Smooth muscle cell (in vitro differentiated cells): ENCODE results near the gene ERI3. TPM values are rescaled to one million over a fixed set of nuclear protein-coding genes. Genes with fewer than 3 reads are reported as not detected.

Experiments used
- DNase-seq: peaks from one replicate; lab custom pipeline; 2025; ENCODE audit not compliant: unreplicated experiment; lab: John Stamatoyannopoulos, UW
- H2AFZ ChIP-seq: fragments of 200-600 bp; sonication (generic); 2 replicates; pipeline ENCODE4 v1.6.0; 2016; ENCODE audit warnings: antibody characterized with exemption, low read depth, mild to moderate bottlenecking
- H3F3A ChIP-seq: fragments of 200-600 bp; sonication (generic); 2 replicates; pipeline ENCODE4 v1.6.0; 2017; ENCODE audit warnings: antibody characterized with exemption, low read depth
- H3K27ac ChIP-seq: fragments of 200-600 bp; sonication (generic); 2 replicates; pipeline ENCODE4 v1.5.1; 2016; ENCODE audit warnings: low read depth, mild to moderate bottlenecking
- H3K27me3 ChIP-seq: fragments of 200-600 bp; sonication (generic); 2 replicates; pipeline ENCODE4 v1.6.1; 2016; ENCODE audit warnings: low read depth, mild to moderate bottlenecking
- H3K36me3 ChIP-seq: fragments of 200-600 bp; sonication (generic); 2 replicates; pipeline ENCODE4 v1.5.1; 2016; ENCODE audit warnings: low read depth
- H3K4me1 ChIP-seq: fragments of 200-600 bp; sonication (generic); 2 replicates; pipeline ENCODE4 v1.5.1; 2016; ENCODE audit warnings: low read depth
- H3K4me2 ChIP-seq: fragments of 200-600 bp; sonication (generic); 2 replicates; pipeline ENCODE4 v1.6.0; 2016; ENCODE audit warnings: mild to moderate bottlenecking
- H3K4me3 ChIP-seq: fragments of 200-600 bp; sonication (generic); 2 replicates; pipeline ENCODE4 v1.5.1; 2016; ENCODE audit warnings: mild to moderate bottlenecking
- H3K79me2 ChIP-seq: fragments of 200-600 bp; sonication (generic); 2 replicates; pipeline ENCODE4 v1.6.0; 2016; ENCODE audit warnings: low read depth, mild to moderate bottlenecking
- H3K9ac ChIP-seq: fragments of 200-600 bp; sonication (generic); 2 replicates; pipeline ENCODE4 v1.6.0; 2016; ENCODE audit warnings: low read depth
- H3K9me3 ChIP-seq: fragments of 200-600 bp; sonication (generic); replicated peaks from 2 replicates; pipeline ENCODE4 v1.5.1; 2016; ENCODE audit warnings: low read depth
- H4K20me1 ChIP-seq: fragments of 200-600 bp; sonication (generic); 2 replicates; pipeline ENCODE4 v1.6.0; 2016; ENCODE audit warnings: low read depth
- CTCF ChIP-seq: fragments of 200-600 bp; sonication (generic); IDR thresholded peaks from 2 replicates; pipeline ENCODE4 v1.5.1; 2017; ENCODE audit warnings: borderline replicate concordance, mild to moderate bottlenecking, antibody characterized with exemption; ENCODE audit not compliant: insufficient read depth, poor library complexity, severe bottlenecking
- WGBS: methylation state at CpG from one replicate; pipeline ENCODE4 v1.1.7; 2016; ENCODE audit warnings: low lambda C conversion rate; 5-methylcytosine and 5-hydroxymethylcytosine counted together
- polyA plus RNA-seq: library from polyadenylated mRNA; unstranded; fragments of >200 nt; fragmentation: Nextera tagmentation; extraction: Ambion mirVana; gene quantifications from 2 replicates; pipeline ENCODE4 v1.2.1, GENCODE V29; 2016
- total RNA-seq: library from RNA; depleted of rRNA; stranded (reverse); fragments of >200 nt; gene quantifications from 2 replicates; pipeline ENCODE4 v1.2.3, GENCODE V29; 2014

Gene ERI3
- total and polyA plus RNA-seq, 2 experiments from 2014 or later, result 91.2 to 112 TPM

GRCh38 chr1:44244986-44245385 lies 110.1 kb downstream of the ERI3 start:
- no peak overlapping the region for H2AFZ ChIP-seq
- no peak overlapping the region for H3K4me2 ChIP-seq
- no peak for TF ChIP-seq CTCF
- DNase-seq, result no peak
- H3K9me3 ChIP-seq, result no peaks in the 10 kb centered on the region
- H3K27ac ChIP-seq, result no peak overlapping the region
- peaks cover 8% of the 10 kb centered on the region for H3F3A ChIP-seq
- H4K20me1 ChIP-seq, result peaks cover 31% of the 10 kb centered on the region
- H3K4me3 ChIP-seq, result no peak overlapping the region
- H3K79me2 ChIP-seq, result no peaks in the 10 kb centered on the region
- no peaks in the 10 kb centered on the region for H3K27me3 ChIP-seq
- WGBS, result 96% methylated on average over 9 of the region's 9 CpGs
- no peaks in the 10 kb centered on the region for H3K36me3 ChIP-seq
- peaks cover 12% of the 10 kb centered on the region for H3K4me1 ChIP-seq
- no peak overlapping the region for H3K9ac ChIP-seq

GRCh38 chr1:44243782-44244495 lies 111.1 kb downstream of the ERI3 start:
- Histone ChIP-seq H4K20me1 (peaks cover 31% of the 10 kb centered on the region), H3K9me3 (no peaks in the 10 kb centered on the region), H3K27ac (no peak overlapping the region), H3K27me3 (no peaks in the 10 kb centered on the region), H3K4me3 (no peak overlapping the region), H3K79me2 (no peaks in the 10 kb centered on the region), H2AFZ (no peak overlapping the region), H3K4me1 (peaks cover 23% of the 10 kb centered on the region), H3F3A (peaks cover 13% of the 10 kb centered on the region), H3K4me2 (no peak overlapping the region), H3K9ac (no peak overlapping the region), H3K36me3 (no peaks in the 10 kb centered on the region)
- no peak for TF ChIP-seq CTCF
- 100% methylated on average over 7 of the region's 7 CpGs for WGBS
- no peak for DNase-seq

- peaks cover 14% of the 10 kb centered on the region for H3F3A ChIP-seq
- no peaks in the 10 kb centered on the region for H3K79me2 ChIP-seq
- H3K27me3 ChIP-seq, result no peaks in the 10 kb centered on the region
- no peak for TF ChIP-seq CTCF
- peaks cover 24% of the 10 kb centered on the region for H3K4me1 ChIP-seq
- no peak overlapping the region for H3K4me3 ChIP-seq
- H3K9me3 ChIP-seq, result no peaks in the 10 kb centered on the region
- H3K4me2 ChIP-seq, result no peak overlapping the region
- 89% methylated on average over 16 of the region's 16 CpGs for WGBS
- no peak overlapping the region for H3K9ac ChIP-seq
- no peak for DNase-seq
- no peak overlapping the region for H3K27ac ChIP-seq
- no peaks in the 10 kb centered on the region for H3K36me3 ChIP-seq
- peaks cover 37% of the 10 kb centered on the region for H4K20me1 ChIP-seq
- H2AFZ ChIP-seq, result no peak overlapping the region
Observed at GRCh38 chr1:44242746-44243145, 112.3 kb downstream of the ERI3 start.
